MG63 (cell line): ENCODE measurements around the gene SLC5A10. TPM values are rescaled to one million over a fixed set of nuclear protein-coding genes. Genes with fewer than 3 reads are reported as not detected.

ENCODE experiments used
- DNase-seq: peaks from one replicate; pipeline ENCODE4 v3.0.0-alpha.2; 2020
- H3K27me3 ChIP-seq: fragments of 250-450 bp; sonication (Bioruptor Pico); 2 replicates; pipeline ENCODE4 v1.5.1; 2020; ENCODE audit warnings: mild to moderate bottlenecking, moderate library complexity
- H3K36me3 ChIP-seq: fragments of 250-450 bp; sonication (Bioruptor Pico); 2 replicates; pipeline ENCODE4 v1.5.1; 2020; ENCODE audit warnings: mild to moderate bottlenecking, moderate library complexity
- H3K4me3 ChIP-seq: fragments of 250-450 bp; sonication (Bioruptor Pico); 2 replicates; pipeline ENCODE4 v1.5.1; 2020; ENCODE audit warnings: mild to moderate bottlenecking, moderate library complexity
- H3K9me3 ChIP-seq: fragments of 250-450 bp; sonication (Bioruptor Pico); 2 replicates; pipeline ENCODE4 v1.5.1; 2020; ENCODE audit warnings: mild to moderate bottlenecking, moderate library complexity
- total RNA-seq: library from RNA; depleted of rRNA; stranded (reverse); fragments of >200 nt; shearing (Covaris generic); gene quantifications from 2 replicates; pipeline ENCODE4 v1.2.3, GENCODE V29; 2014; ENCODE audit warnings: low replicate concordance

SLC5A10 gene
- total RNA-seq, 1 experiment from 2014 or later, result not detected

DNA sequence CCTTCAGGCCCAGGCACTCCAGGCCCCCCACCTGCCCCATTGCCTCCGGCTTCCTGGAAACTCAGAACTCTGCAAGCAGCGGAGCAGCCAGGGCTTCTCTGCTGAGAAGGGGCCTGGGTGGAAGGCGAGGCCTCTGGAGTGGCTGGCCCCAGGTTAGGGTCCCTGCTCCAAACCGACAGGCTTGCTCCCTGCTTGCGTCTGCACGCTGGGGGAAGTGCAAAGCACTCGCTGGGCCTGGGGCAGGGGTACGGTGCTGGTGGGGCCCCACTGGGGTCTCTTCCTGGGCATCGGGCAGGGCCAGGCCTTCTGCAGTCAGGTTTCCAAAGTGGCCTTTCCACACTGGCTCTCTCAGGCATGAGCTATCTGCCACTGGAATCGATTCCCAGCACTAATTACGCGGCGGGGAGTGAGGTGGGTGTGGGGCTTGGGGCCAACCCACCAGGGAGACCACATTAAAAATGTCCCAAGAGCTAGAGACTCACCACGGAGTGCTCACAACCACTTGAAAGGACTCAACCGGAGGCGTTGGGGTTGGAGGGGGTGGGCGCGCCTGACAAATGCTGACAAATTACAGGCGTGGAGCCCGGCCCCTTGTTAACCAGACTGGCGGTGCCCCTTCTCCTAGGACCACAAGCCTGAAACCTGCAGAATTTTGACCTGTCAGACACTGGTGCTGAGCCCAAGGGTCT lies 34.7 kb downstream of the SLC5A10 start:
- no peaks in the 10 kb centered on the region for H3K27me3 ChIP-seq
- no peaks in the 10 kb centered on the region for H3K9me3 ChIP-seq
- no peak overlapping the region for H3K4me3 ChIP-seq
- H3K36me3 ChIP-seq, result no peaks in the 10 kb centered on the region
- DNase-seq, result no peak

GRCh38 chr17:18987230-18987610 lies 35.3 kb downstream of the SLC5A10 start:
- DNase-seq, result no peak
- H3K4me3 ChIP-seq, result no peak overlapping the region
- no peaks in the 10 kb centered on the region for H3K9me3 ChIP-seq
- no peaks in the 10 kb centered on the region for H3K36me3 ChIP-seq
- no peaks in the 10 kb centered on the region for H3K27me3 ChIP-seq

- no peak for DNase-seq
- Histone ChIP-seq H3K4me3 (no peak overlapping the region), H3K9me3 (no peaks in the 10 kb centered on the region)
Observed at GRCh38 chr17:18987862-18988545, 36.0 kb downstream of the SLC5A10 start.

DNA sequence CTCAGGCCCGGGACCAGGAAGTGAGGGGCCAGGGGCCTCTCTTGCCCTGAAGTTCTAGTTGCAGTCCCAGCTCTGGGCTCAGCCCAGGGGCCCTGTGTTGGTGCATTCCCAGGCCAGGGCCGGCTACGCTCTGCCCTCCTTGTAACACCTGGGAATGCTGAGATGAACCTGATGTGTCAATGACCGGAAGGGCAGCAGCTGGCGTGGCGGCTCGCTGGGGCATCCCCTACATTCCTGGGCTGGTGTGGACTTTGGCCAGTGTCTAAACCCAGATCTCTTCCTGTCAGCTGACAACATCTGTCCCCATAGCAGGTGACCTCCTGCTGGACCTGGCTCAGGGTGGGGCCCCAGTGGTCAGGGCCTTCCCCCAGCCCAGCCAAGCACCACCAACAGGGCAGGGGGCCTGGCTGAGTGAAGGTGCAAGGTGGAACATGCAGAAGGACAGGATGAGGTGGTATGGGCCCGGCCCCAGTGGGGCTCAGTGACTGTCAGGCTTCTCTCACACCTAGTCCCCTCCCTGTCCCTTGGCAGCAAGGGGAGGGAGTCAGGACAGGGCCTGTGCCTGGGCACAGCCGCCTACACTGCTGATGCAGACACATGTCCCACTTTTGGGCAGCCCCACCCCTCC lies 36.7 kb downstream of the SLC5A10 start:
- Histone ChIP-seq H3K9me3 (no peaks in the 10 kb centered on the region), H3K4me3 (no peak overlapping the region), H3K27me3 (no peaks in the 10 kb centered on the region), H3K36me3 (no peaks in the 10 kb centered on the region)
- DNase-seq, result no peak

More at GRCh38 chr17:18987862-18988545, 36.0 kb downstream of the SLC5A10 start:
- H3K36me3 ChIP-seq, result no peaks in the 10 kb centered on the region
- no peaks in the 10 kb centered on the region for H3K27me3 ChIP-seq

- Histone ChIP-seq H3K27me3 (no peaks in the 10 kb centered on the region), H3K9me3 (peaks cover 2% of the 10 kb centered on the region; the same call in 1 of the 2 replicates), H3K36me3 (no peaks in the 10 kb centered on the region), H3K4me3 (no peak overlapping the region)
- DNase-seq, result no peak
Observed at GRCh38 chr17:18990331-18990730, 38.4 kb downstream of the SLC5A10 start.

GRCh38 chr17:18991531-18992315 lies 39.8 kb downstream of the SLC5A10 start:
- DNase-seq, result no peak
- H3K4me3 ChIP-seq, result no peak overlapping the region
- H3K36me3 ChIP-seq, result no peaks in the 10 kb centered on the region
- no peaks in the 10 kb centered on the region for H3K27me3 ChIP-seq
- H3K9me3 ChIP-seq, result peaks cover 2% of the 10 kb centered on the region; the same call in 1 of the 2 replicates

- DNase-seq, result no peak
- H3K36me3 ChIP-seq, result no peaks in the 10 kb centered on the region
- H3K4me3 ChIP-seq, result no peak overlapping the region
- no peaks in the 10 kb centered on the region for H3K27me3 ChIP-seq
- peaks cover 2% of the 10 kb centered on the region; the same call in 1 of the 2 replicates for H3K9me3 ChIP-seq
Observed at GRCh38 chr17:18992454-18993130, 40.6 kb downstream of the SLC5A10 start.

- Histone ChIP-seq H3K4me3 (no peak overlapping the region), H3K36me3 (no peaks in the 10 kb centered on the region), H3K27me3 (no peaks in the 10 kb centered on the region), H3K9me3 (peaks cover 2% of the 10 kb centered on the region; the same call in 1 of the 2 replicates)
- no peak for DNase-seq
Observed at GRCh38 chr17:18993905-18994526, 42.1 kb downstream of the SLC5A10 start.

DNA sequence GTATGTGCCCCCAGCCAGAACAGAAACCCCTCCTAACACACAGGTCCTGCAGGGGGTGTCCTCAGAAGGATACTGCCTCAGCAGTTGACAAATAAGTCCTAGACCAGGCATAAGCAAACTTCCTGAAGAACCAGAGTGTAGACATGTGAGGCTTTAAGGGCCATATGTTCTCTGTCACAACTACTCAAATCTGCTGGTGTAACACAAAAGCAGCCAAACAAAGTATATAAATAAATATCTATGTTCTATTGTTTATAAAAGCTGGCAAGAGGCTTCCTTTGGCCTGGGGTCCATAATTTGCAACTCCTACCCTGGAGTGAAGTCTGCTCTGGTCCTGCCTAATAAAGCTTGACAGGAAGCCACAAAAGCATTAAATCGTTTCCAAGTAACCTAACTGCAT lies 42.7 kb downstream of the SLC5A10 start:
- no peak for DNase-seq
- Histone ChIP-seq H3K4me3 (no peak overlapping the region), H3K9me3 (peaks cover 2% of the 10 kb centered on the region; the same call in 1 of the 2 replicates), H3K36me3 (no peaks in the 10 kb centered on the region), H3K27me3 (no peaks in the 10 kb centered on the region)

- no peak overlapping the region for H3K4me3 ChIP-seq
- H3K9me3 ChIP-seq, result peaks cover 2% of the 10 kb centered on the region; the same call in 1 of the 2 replicates
- H3K36me3 ChIP-seq, result no peaks in the 10 kb centered on the region
- no peak for DNase-seq
- no peaks in the 10 kb centered on the region for H3K27me3 ChIP-seq
Observed at GRCh38 chr17:18995220-18995619, 43.3 kb downstream of the SLC5A10 start.

DNA sequence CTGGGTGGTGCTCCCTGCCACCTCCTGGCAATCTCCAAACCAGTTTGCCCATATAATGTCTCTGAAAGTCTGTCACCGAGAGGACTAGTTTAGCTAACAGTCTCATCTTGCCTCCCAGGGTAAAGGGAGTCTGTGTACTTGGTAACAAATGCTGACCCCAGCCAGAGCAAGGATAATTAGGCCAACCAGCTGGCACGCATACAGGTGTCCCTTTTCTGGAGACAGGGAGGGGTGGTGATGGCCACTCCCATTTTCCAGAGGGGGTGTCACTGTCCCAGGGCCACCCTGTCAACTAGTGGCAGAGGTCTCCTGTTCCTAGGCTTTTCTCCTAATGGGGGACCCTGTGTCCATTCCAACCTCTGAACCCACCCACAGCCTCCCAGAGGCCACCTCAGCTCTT lies 44.5 kb downstream of the SLC5A10 start:
- no peak overlapping the region for H3K4me3 ChIP-seq
- H3K27me3 ChIP-seq, result no peaks in the 10 kb centered on the region
- H3K36me3 ChIP-seq, result no peaks in the 10 kb centered on the region
- H3K9me3 ChIP-seq, result peaks cover 2% of the 10 kb centered on the region; the same call in 1 of the 2 replicates
- no peak for DNase-seq

DNA sequence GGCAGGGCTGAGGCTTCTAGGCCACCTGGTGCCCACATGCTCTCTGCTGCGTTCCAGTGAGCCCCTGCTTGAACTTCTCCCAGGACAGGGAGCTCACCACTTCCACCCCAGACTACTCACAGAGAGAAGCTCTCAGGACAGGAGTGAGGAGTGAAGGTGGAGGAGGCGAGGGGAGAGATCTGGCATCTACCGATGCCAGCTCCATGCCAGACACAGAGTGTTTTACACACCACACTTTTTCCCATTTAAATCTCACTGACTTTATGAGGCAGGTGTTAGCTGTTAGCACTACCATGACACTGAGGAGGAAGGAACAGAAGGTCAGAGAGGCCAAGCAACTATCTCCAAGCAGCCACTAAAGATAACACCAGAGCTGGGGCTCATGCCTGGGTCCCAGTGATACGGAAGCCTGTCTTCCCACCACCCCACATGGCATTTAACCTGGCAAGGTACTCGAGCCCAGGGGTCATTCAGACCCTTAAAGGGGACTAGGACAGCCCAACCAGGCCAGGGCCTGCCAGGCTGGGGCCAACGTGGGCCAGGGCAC lies 45.8 kb downstream of the SLC5A10 start:
- H3K27me3 ChIP-seq, result no peaks in the 10 kb centered on the region
- DNase-seq, result no peak
- H3K36me3 ChIP-seq, result no peaks in the 10 kb centered on the region
- peaks cover 2% of the 10 kb centered on the region; the same call in 1 of the 2 replicates for H3K9me3 ChIP-seq
- H3K4me3 ChIP-seq, result no peak overlapping the region

DNA sequence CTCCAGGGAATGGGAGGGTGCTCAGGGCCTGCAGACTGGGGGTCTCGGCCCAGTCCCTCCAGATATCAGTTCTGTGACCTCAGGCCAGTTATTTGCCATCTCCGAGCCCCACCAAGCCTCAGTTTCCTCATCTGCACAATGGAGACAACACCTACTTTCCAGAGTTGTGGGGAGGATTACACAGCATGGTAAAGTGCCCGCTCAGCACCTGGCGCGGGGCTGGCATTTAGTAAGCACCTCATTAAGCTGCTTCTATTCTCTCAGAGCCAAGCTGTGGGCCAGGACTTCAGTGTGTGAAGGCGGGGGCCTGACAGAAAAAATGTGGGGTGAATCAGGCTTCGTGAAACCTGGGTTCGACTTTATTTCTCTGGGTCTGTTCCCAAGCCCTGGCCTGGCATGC lies 47.4 kb downstream of the SLC5A10 start:
- Histone ChIP-seq H3K36me3 (no peaks in the 10 kb centered on the region), H3K4me3 (no peak overlapping the region), H3K27me3 (no peaks in the 10 kb centered on the region), H3K9me3 (peaks cover 2% of the 10 kb centered on the region; the same call in 1 of the 2 replicates)
- no peak for DNase-seq

GRCh38 chr17:18999911-19000310 lies 47.9 kb downstream of the SLC5A10 start:
- DNase-seq, result no peak
- Histone ChIP-seq H3K9me3 (peaks cover 2% of the 10 kb centered on the region; the same call in 1 of the 2 replicates), H3K27me3 (no peaks in the 10 kb centered on the region), H3K4me3 (no peak overlapping the region), H3K36me3 (no peaks in the 10 kb centered on the region)

GRCh38 chr17:19000531-19001325 lies 48.8 kb downstream of the SLC5A10 start:
- Histone ChIP-seq H3K27me3 (no peaks in the 10 kb centered on the region), H3K9me3 (no peaks in the 10 kb centered on the region), H3K36me3 (no peaks in the 10 kb centered on the region), H3K4me3 (no peak overlapping the region)
- DNase-seq, result no peak
